CD4-positive, CD25-positive, alpha-beta regulatory T cell (primary cell): Measurements from ENCODE around the gene CD164. TPM values are rescaled to one million over a fixed set of nuclear protein-coding genes. Genes with fewer than 3 reads are reported as not detected.

Source experiments
- ATAC-seq, 2 donors: fragments of 150-1000 bp; cut with Tn5 transposase; one replicate each; pipeline ENCODE4 v1.10.0; 2021; ENCODE audit warnings: low read depth in 2 of 2, moderate number of reproducible peaks in 2 of 2, moderate library complexity in 1 of 2
- DNase-seq, 3 donors: peaks; one replicate each; pipeline versions ENCODE4 v3.0.0 to v3.0.0-alpha.2; 2012 to 2022; ENCODE audit warnings: mixed read lengths in 1 of 3
- H3K27ac ChIP-seq: one replicate; pipeline ENCODE4 v1.7.0; 2013; ENCODE audit warnings: mild to moderate bottlenecking, low read length; ENCODE audit not compliant: insufficient read depth, poor library complexity, severe bottlenecking
- H3K27me3 ChIP-seq: one replicate; pipeline ENCODE4 v1.7.0; 2013; ENCODE audit warnings: low read length; ENCODE audit not compliant: control insufficient read depth, insufficient read depth
- H3K36me3 ChIP-seq: one replicate; pipeline ENCODE4 v1.7.0; 2013; ENCODE audit warnings: mild to moderate bottlenecking, low read length, moderate library complexity; ENCODE audit not compliant: control insufficient read depth, insufficient read depth
- H3K4me1 ChIP-seq: 2 replicates; pipeline ENCODE4 v1.7.0; 2013; ENCODE audit warnings: mild to moderate bottlenecking, low read length; ENCODE audit not compliant: insufficient read depth, control insufficient read depth, poor library complexity, severe bottlenecking
- H3K4me3 ChIP-seq: one replicate; pipeline ENCODE4 v1.7.0; 2013; ENCODE audit warnings: low read depth, mild to moderate bottlenecking, low read length, moderate library complexity
- H3K9me3 ChIP-seq, 2 experiments: 1 replicate in 1 of 2; 2 replicates in 1 of 2; pipeline ENCODE4 v1.7.0; 2013; ENCODE audit warnings: low read length in 2 of 2, mild to moderate bottlenecking in 1 of 2, moderate library complexity in 1 of 2; ENCODE audit not compliant: control insufficient read depth in 2 of 2
- H3K27ac Mint-ChIP-seq, 3 donors: one replicate each; pipeline ENCODE4 v1.8.0; 2020 to 2022; ENCODE audit warnings: mild to moderate bottlenecking in 3 of 3, mixed read lengths in 3 of 3, moderate library complexity in 2 of 3
- H3K27me3 Mint-ChIP-seq: one replicate; pipeline ENCODE4 v1.8.0; 2022; ENCODE audit warnings: mild to moderate bottlenecking, mixed read lengths
- H3K36me3 Mint-ChIP-seq: one replicate; pipeline ENCODE4 v1.8.0; 2020; ENCODE audit warnings: mixed read lengths
- H3K4me1 Mint-ChIP-seq, 4 donors: one replicate each; pipeline ENCODE4 v1.8.0; 2020 to 2022; ENCODE audit warnings: mixed read lengths in 4 of 4, mild to moderate bottlenecking in 1 of 4
- H3K4me3 Mint-ChIP-seq, 4 donors: one replicate each; pipeline ENCODE4 v1.8.0; 2020 to 2022; ENCODE audit warnings: mild to moderate bottlenecking in 4 of 4, mixed read lengths in 4 of 4, moderate library complexity in 3 of 4
- H3K9me3 Mint-ChIP-seq, 7 donors: one replicate each; pipeline ENCODE4 v1.8.0; 2020 to 2022; ENCODE audit warnings: mixed read lengths in 7 of 7, mild to moderate bottlenecking in 3 of 7, moderate library complexity in 2 of 7
- polyA plus RNA-seq, 4 donors: library from polyadenylated mRNA; unstranded; fragments of 300-500 nt; fragmentation: Illumina TruSeq; gene quantifications; one replicate each; pipeline ENCODE4 v1.2.3, GENCODE V29; 2021
- total RNA-seq: library from RNA; stranded (reverse); gene quantifications from one replicate; pipeline ENCODE4 v1.2.3, GENCODE V29; 2022

Gene CD164
- total and polyA plus RNA-seq, 5 donors from 2014 or later = 187 to 364 (median 339) TPM

- Mint-ChIP-seq H3K36me3 (peaks cover 83% of the 10 kb centered on the region), H3K27me3 (no peaks in the 10 kb centered on the region), H3K9me3 (peaks cover 0 to 7% (median 2%) of the 10 kb centered on the region in 7 donors), H3K27ac (no peak overlapping the region), H3K4me3 (no peak overlapping the region), H3K4me1 (peaks cover 10 to 39% (median 25%) of the 10 kb centered on the region in 4 donors)
- Histone ChIP-seq H3K9me3 (peaks cover 0 to under 1% of the 10 kb centered on the region in 2 experiments), H3K4me3 (no peak overlapping the region), H3K27ac (no peak overlapping the region), H3K36me3 (peaks cover 75% of the 10 kb centered on the region), H3K27me3 (no peaks in the 10 kb centered on the region), H3K4me1 (peaks cover 2% of the 10 kb centered on the region)
- DNase-seq = no peak
- ATAC-seq = no peak
Measured at GRCh38 chr6:109362102-109362884, 20.0 kb downstream of the CD164 start.

DNA sequence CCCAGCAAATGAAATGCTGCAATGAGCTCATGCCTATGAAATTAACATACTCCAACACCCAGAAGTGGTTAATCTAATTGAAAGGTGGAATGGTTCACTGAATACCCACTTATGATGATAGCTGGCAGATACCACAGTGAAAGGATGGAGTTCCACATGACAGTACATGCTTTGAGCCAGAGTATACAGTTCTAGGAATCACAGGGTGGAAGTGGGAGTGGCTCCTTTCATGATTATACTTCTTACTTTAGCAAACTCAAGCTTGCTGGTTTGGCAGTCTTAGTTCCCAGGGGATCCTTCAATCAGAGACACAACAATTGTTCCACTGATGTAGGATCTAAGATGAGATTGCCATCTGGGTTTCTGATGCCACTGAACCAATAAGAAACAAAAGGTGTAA, 21.5 kb downstream of the CD164 start:
- no peak overlapping the region for H3K27ac ChIP-seq
- H3K9me3 ChIP-seq = peaks cover 3 to 15% of the 10 kb centered on the region in 2 experiments
- peak overlapping the region in 1 of 3 donors; percentile 63 for H3K27ac Mint-ChIP-seq
- peaks cover 0 to 9% (median 2%) of the 10 kb centered on the region in 7 donors for H3K9me3 Mint-ChIP-seq
- DNase-seq (no peak), ATAC-seq (no peak)
- no peak overlapping the region for H3K4me3 ChIP-seq
- no peaks in the 10 kb centered on the region for H3K27me3 ChIP-seq
- H3K4me3 Mint-ChIP-seq = no peak overlapping the region
- H3K36me3 Mint-ChIP-seq = peaks cover 83% of the 10 kb centered on the region
- H3K27me3 Mint-ChIP-seq = no peaks in the 10 kb centered on the region
- H3K4me1 ChIP-seq = peaks cover 2% of the 10 kb centered on the region
- H3K36me3 ChIP-seq = peaks cover 74% of the 10 kb centered on the region
- peaks cover 0 to 31% (median 17%) of the 10 kb centered on the region in 4 donors for H3K4me1 Mint-ChIP-seq

DNA sequence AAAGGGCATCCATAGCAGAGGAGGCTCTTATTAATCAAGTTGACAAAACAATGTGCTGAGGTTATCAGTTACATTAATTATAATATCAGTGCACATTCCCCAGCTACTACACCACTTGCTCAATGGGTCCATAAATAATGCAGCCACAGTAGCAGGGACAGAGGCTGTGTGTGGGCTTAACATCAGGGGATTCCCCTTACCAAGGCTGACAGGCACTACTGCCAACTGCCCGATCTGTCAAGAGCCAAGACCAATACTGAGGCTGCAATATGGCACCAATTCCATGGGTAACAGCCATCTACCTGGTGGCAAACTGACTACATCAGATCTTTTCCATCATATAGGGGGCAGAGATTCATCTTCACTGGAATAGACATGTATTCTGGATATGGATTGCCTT, 22.0 kb downstream of the CD164 start:
- Histone ChIP-seq H3K36me3 (peaks cover 73% of the 10 kb centered on the region), H3K9me3 (peaks cover 3 to 15% of the 10 kb centered on the region in 2 experiments), H3K27me3 (no peaks in the 10 kb centered on the region), H3K4me3 (no peak overlapping the region), H3K27ac (no peak overlapping the region), H3K4me1 (peaks cover 2% of the 10 kb centered on the region)
- Mint-ChIP-seq H3K4me1 (peaks cover 0 to 31% (median 20%) of the 10 kb centered on the region in 4 donors), H3K9me3 (peaks cover 0 to 9% (median 2%) of the 10 kb centered on the region in 7 donors), H3K27me3 (no peaks in the 10 kb centered on the region), H3K36me3 (peaks cover 88% of the 10 kb centered on the region), H3K4me3 (no peak overlapping the region), H3K27ac (no peak overlapping the region)
- ATAC-seq (no peak), DNase-seq (no peak)

DNA sequence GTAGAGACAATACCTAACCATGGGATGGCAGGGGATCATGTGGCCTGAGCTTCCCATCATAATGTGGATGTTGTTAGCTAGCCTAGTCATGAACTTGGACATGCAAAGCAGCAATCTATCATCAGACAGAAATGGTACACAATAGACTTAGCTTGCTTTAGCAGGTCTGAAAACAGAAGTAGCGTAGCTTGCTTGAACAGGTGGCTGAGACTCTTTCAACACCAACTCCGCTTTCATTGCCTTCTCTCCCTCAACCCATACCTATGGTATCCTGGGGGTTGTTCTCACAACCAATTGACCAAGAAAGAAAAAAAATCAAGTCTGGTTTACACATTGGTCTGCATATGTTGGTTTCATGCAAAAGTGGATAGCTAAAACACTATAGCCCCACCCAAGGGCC, 23.0 kb downstream of the CD164 start:
- no peak for ATAC-seq
- H3K4me3 ChIP-seq = no peak overlapping the region
- peaks cover 3 to 15% of the 10 kb centered on the region in 2 experiments for H3K9me3 ChIP-seq
- no peaks in the 10 kb centered on the region for H3K27me3 ChIP-seq
- DNase-seq = no peak
- Mint-ChIP-seq H3K36me3 (peaks cover 83% of the 10 kb centered on the region), H3K27me3 (no peaks in the 10 kb centered on the region), H3K27ac (no peak overlapping the region), H3K4me3 (no peak overlapping the region), H3K4me1 (peaks cover 0 to 23% (median 19%) of the 10 kb centered on the region in 4 donors), H3K9me3 (peaks cover 0 to 9% (median 2%) of the 10 kb centered on the region in 7 donors)
- H3K4me1 ChIP-seq = peaks cover 2% of the 10 kb centered on the region
- peaks cover 72% of the 10 kb centered on the region for H3K36me3 ChIP-seq
- H3K27ac ChIP-seq = no peak overlapping the region

- Mint-ChIP-seq H3K27me3 (no peaks in the 10 kb centered on the region), H3K4me3 (no peak overlapping the region), H3K27ac (peak overlapping the region in 1 of 3 donors; percentile 63), H3K9me3 (peaks cover 0 to 9% (median 2%) of the 10 kb centered on the region in 7 donors), H3K36me3 (peaks cover 76% of the 10 kb centered on the region), H3K4me1 (peaks cover 0 to 15% (median 12%) of the 10 kb centered on the region in 4 donors)
- no peaks in the 10 kb centered on the region for H3K27me3 ChIP-seq
- H3K27ac ChIP-seq = no peak overlapping the region
- peaks cover 3 to 15% of the 10 kb centered on the region in 2 experiments for H3K9me3 ChIP-seq
- H3K4me1 ChIP-seq = peaks cover 2% of the 10 kb centered on the region
- no peak overlapping the region for H3K4me3 ChIP-seq
- H3K36me3 ChIP-seq = peaks cover 68% of the 10 kb centered on the region
- no peak for DNase-seq
- ATAC-seq = no peak
Measured at GRCh38 chr6:109358204-109358603, 24.1 kb downstream of the CD164 start.

- Histone ChIP-seq H3K27me3 (no peaks in the 10 kb centered on the region), H3K4me3 (no peak overlapping the region), H3K36me3 (peaks cover 55% of the 10 kb centered on the region), H3K4me1 (peaks cover 2% of the 10 kb centered on the region), H3K27ac (no peak overlapping the region), H3K9me3 (peaks cover 3 to 15% of the 10 kb centered on the region in 2 experiments)
- no peak for ATAC-seq
- no peaks in the 10 kb centered on the region for H3K27me3 Mint-ChIP-seq
- H3K9me3 Mint-ChIP-seq = peaks cover 0 to 9% (median 2%) of the 10 kb centered on the region in 7 donors
- no peak for DNase-seq
- no peak overlapping the region for H3K27ac Mint-ChIP-seq
- peak overlapping the region in 1 of 4 donors; percentile 81 for H3K4me3 Mint-ChIP-seq
- H3K36me3 Mint-ChIP-seq = peaks cover 78% of the 10 kb centered on the region
- H3K4me1 Mint-ChIP-seq = peaks cover 0 to 19% (median 12%) of the 10 kb centered on the region in 4 donors
Measured at GRCh38 chr6:109356237-109356636, 26.0 kb downstream of the CD164 start.

GRCh38 chr6:109351231-109352130, 30.8 kb downstream of the CD164 start:
- Mint-ChIP-seq H3K27me3 (no peaks in the 10 kb centered on the region), H3K27ac (peak overlapping the region in 2 of 3 donors; percentile 22 to 38), H3K36me3 (peaks cover 37% of the 10 kb centered on the region), H3K4me1 (peaks cover 0 to 14% (median 6%) of the 10 kb centered on the region in 4 donors), H3K4me3 (no peak overlapping the region), H3K9me3 (peaks cover 0 to 3% (median 0%) of the 10 kb centered on the region in 7 donors)
- DNase-seq (no peak), ATAC-seq (no peak)
- Histone ChIP-seq H3K27ac (no peak overlapping the region), H3K36me3 (peaks cover 23% of the 10 kb centered on the region), H3K4me3 (no peak overlapping the region), H3K4me1 (no peaks in the 10 kb centered on the region), H3K9me3 (peaks cover under 1 to 6% of the 10 kb centered on the region in 2 experiments), H3K27me3 (no peaks in the 10 kb centered on the region)
